HEK293 (cell line): ENCODE measurements around the gene SESN2.

Source experiments
- BCL11B ChIP-seq: fragments of 450-650 bp; formaldehyde crosslinking; IDR thresholded peaks from 2 replicates; pipeline ENCODE4 v1.5.1; 2016; ENCODE audit warnings: low read depth, missing biosample characterization, missing genetic modification characterization
- EGR2 ChIP-seq: fragments of 450-650 bp; formaldehyde crosslinking; IDR thresholded peaks from 2 replicates; pipeline ENCODE4 v1.5.1; 2016; ENCODE audit warnings: low read depth, missing biosample characterization, missing genetic modification characterization
- KLF10 ChIP-seq: fragments of 450-650 bp; IDR thresholded peaks from 2 replicates; pipeline ENCODE4 v1.5.1; 2018; ENCODE audit warnings: missing biosample characterization, mild to moderate bottlenecking, missing genetic modification characterization
- KLF8 ChIP-seq: fragments of 450-650 bp; formaldehyde crosslinking; IDR thresholded peaks from 2 replicates; pipeline ENCODE4 v1.5.1; 2016; ENCODE audit warnings: missing biosample characterization, missing genetic modification characterization
- KLF9 ChIP-seq: fragments of 450-650 bp; formaldehyde crosslinking; IDR thresholded peaks from 2 replicates; pipeline ENCODE4 v1.5.1; 2016; ENCODE audit warnings: missing biosample characterization, missing genetic modification characterization, low read depth
- SCRT2 ChIP-seq: fragments of 450-650 bp; formaldehyde crosslinking; IDR thresholded peaks from 2 replicates; pipeline ENCODE4 v1.5.1; 2016; ENCODE audit warnings: missing biosample characterization, missing genetic modification characterization
- SP2 ChIP-seq: fragments of 450-650 bp; formaldehyde crosslinking; IDR thresholded peaks from 2 replicates; pipeline ENCODE4 v1.5.1; 2016; ENCODE audit warnings: missing biosample characterization, missing genetic modification characterization
- SP7 ChIP-seq: fragments of 450-650 bp; formaldehyde crosslinking; IDR thresholded peaks from 2 replicates; pipeline ENCODE4 v1.5.1; 2016; ENCODE audit warnings: missing biosample characterization, missing genetic modification characterization
- ZBTB48 ChIP-seq: fragments of 450-650 bp; formaldehyde crosslinking; IDR thresholded peaks from 2 replicates; pipeline ENCODE4 v1.5.1; 2016; ENCODE audit warnings: missing biosample characterization, missing genetic modification characterization
- ZNF169 ChIP-seq: fragments of 450-650 bp; formaldehyde crosslinking; IDR thresholded peaks from 2 replicates; pipeline ENCODE4 v1.5.1; 2016; ENCODE audit warnings: missing biosample characterization, missing genetic modification characterization
- ZNF2 ChIP-seq: fragments of 450-650 bp; formaldehyde crosslinking; IDR thresholded peaks from 2 replicates; pipeline ENCODE4 v1.5.1; 2016; ENCODE audit warnings: missing biosample characterization, missing genetic modification characterization
- ZNF24 ChIP-seq: fragments of 450-650 bp; formaldehyde crosslinking; IDR thresholded peaks from 2 replicates; pipeline ENCODE4 v1.5.1; 2016; ENCODE audit warnings: missing biosample characterization, missing genetic modification characterization
- ZNF335 ChIP-seq: fragments of 450-650 bp; formaldehyde crosslinking; conservative IDR thresholded peaks from 2 replicates; pipeline ENCODE4 v1.5.1; 2016; ENCODE audit warnings: missing biosample characterization, missing genetic modification characterization
- ZNF354C ChIP-seq: fragments of 450-650 bp; formaldehyde crosslinking; IDR thresholded peaks from 2 replicates; pipeline ENCODE4 v1.5.1; 2016; ENCODE audit warnings: missing biosample characterization, missing genetic modification characterization, low read depth, borderline replicate concordance
- ZNF391 ChIP-seq: fragments of 450-650 bp; formaldehyde crosslinking; IDR thresholded peaks from 2 replicates; pipeline ENCODE4 v1.5.1; 2016; ENCODE audit warnings: low read depth, missing biosample characterization, missing genetic modification characterization, borderline replicate concordance
- ZNF521 ChIP-seq: fragments of 450-650 bp; formaldehyde crosslinking; IDR thresholded peaks from 2 replicates; pipeline ENCODE4 v1.5.1; 2017; ENCODE audit warnings: missing biosample characterization, mild to moderate bottlenecking, missing genetic modification characterization
- ZNF629 ChIP-seq: fragments of 450-650 bp; formaldehyde crosslinking; IDR thresholded peaks from 2 replicates; pipeline ENCODE4 v1.5.1; 2017; ENCODE audit warnings: missing biosample characterization, missing genetic modification characterization
- ZNF670 ChIP-seq: fragments of 450-650 bp; formaldehyde crosslinking; IDR thresholded peaks from 2 replicates; pipeline ENCODE4 v1.5.1; 2016; ENCODE audit warnings: missing biosample characterization, missing genetic modification characterization, low read depth
- ZNF830 ChIP-seq: fragments of 450-650 bp; IDR thresholded peaks from 2 replicates; pipeline ENCODE4 v1.5.0; 2018; ENCODE audit warnings: missing biosample characterization, missing genetic modification characterization, low read depth, mild to moderate bottlenecking, moderate library complexity
- ZNF843 ChIP-seq: fragments of 450-650 bp; formaldehyde crosslinking; IDR thresholded peaks from 2 replicates; pipeline ENCODE4 v1.5.1; 2016; ENCODE audit warnings: missing biosample characterization, missing genetic modification characterization
- ZXDB ChIP-seq: fragments of 450-650 bp; formaldehyde crosslinking; IDR thresholded peaks from 2 replicates; pipeline ENCODE4 v1.5.1; 2016; ENCODE audit warnings: missing biosample characterization, missing genetic modification characterization
- TF ChIP-seq, protein P1 (sequence below): fragments of 450-650 bp; formaldehyde crosslinking; IDR thresholded peaks from 2 replicates; pipeline ENCODE4 v1.5.1; 2016; ENCODE audit warnings: missing biosample characterization, missing genetic modification characterization
- TF ChIP-seq, protein P2 (sequence below): fragments of 450-650 bp; IDR thresholded peaks from 2 replicates; pipeline ENCODE4 v1.5.1; 2018; ENCODE audit warnings: missing biosample characterization, mild to moderate bottlenecking, missing genetic modification characterization
- TF ChIP-seq, protein P3 (sequence below): fragments of 450-650 bp; formaldehyde crosslinking; IDR thresholded peaks from 2 replicates; pipeline ENCODE4 v1.5.1; 2016; ENCODE audit warnings: missing biosample characterization, missing genetic modification characterization
- TF ChIP-seq, protein P4 (sequence below): fragments of 450-650 bp; formaldehyde crosslinking; optimal IDR thresholded peaks from 2 replicates; pipeline ENCODE3; 2016; ENCODE audit warnings: missing biosample characterization, mild to moderate bottlenecking, missing genetic modification characterization
- TF ChIP-seq, protein P5 (sequence below): fragments of 450-650 bp; formaldehyde crosslinking; IDR thresholded peaks from 2 replicates; pipeline ENCODE4 v1.5.1; 2016; ENCODE audit warnings: missing biosample characterization, missing genetic modification characterization
- TF ChIP-seq, protein P6 (sequence below): fragments of 450-650 bp; formaldehyde crosslinking; IDR thresholded peaks from 2 replicates; pipeline ENCODE4 v1.5.1; 2017; ENCODE audit warnings: missing biosample characterization, missing genetic modification characterization

The SESN2 gene

DNA sequence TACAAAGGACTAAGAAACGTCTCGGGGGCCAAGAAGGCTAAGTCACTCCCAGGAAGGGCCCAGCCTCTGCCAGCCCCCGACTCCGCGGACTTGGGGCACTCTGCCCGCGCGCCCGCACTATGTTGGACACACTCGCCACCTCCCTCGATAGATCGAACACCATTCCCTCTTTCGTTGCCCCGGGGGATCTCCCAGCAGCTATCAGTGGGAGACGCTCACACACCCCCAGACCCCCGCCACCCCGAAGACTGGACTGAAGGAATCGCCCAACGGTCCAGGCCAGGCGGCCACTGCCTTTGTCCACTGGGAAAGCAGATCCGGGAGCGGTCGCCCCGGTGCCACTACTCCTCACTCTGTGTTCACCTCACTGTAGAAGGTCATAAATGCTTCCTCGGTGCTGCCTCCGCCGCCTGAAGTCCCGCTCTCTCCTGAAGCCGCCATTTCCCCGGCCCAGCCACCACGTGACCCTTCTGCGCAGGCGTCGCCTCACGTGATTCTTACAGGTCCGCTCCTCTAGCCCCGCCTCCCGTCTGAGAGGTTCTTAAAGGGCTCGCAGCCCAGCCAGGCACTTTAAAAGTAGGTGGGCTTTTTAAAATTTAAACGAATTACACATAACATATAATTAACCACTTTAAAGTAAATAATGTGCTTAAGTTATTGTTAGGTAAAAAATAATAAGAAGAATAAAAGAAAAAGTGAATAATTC, 26.6 kb upstream of the SESN2 start, which contains the start of gene DNAJC8 (continued):
- peak; percentile 58; the same call in 1 of the 2 replicates for TF ChIP-seq ZNF391 (tag by site-specific recombination)
- peak; percentile 97 for TF ChIP-seq ZNF335 (tag by site-specific recombination)
- peak; percentile 88 for TF ChIP-seq SCRT2
- no peak for TF ChIP-seq ZNF830 (tag by site-specific recombination)
- TF ChIP-seq ZNF843 (tag by site-specific recombination) = 0 out of 2 replicates have a peak, but pooled peaks have one; percentile 40
- no peak for TF ChIP-seq ZNF354C (tag by site-specific recombination)
- no peak for TF ChIP-seq ZBTB48 (tag by site-specific recombination)
- TF ChIP-seq, protein P1, sequence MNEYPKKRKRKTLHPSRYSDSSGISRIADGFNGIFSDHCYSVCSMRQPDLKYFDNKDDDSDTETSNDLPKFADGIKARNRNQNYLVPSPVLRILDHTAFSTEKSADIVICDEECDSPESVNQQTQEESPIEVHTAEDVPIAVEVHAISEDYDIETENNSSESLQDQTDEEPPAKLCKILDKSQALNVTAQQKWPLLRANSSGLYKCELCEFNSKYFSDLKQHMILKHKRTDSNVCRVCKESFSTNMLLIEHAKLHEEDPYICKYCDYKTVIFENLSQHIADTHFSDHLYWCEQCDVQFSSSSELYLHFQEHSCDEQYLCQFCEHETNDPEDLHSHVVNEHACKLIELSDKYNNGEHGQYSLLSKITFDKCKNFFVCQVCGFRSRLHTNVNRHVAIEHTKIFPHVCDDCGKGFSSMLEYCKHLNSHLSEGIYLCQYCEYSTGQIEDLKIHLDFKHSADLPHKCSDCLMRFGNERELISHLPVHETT (tag by site-specific recombination) = no peak
- TF ChIP-seq ZXDB (tag by site-specific recombination) = peak; percentile 74
- peak; percentile 49; the same call in 1 of the 2 replicates for TF ChIP-seq ZNF629 (tag by site-specific recombination)
- peak; percentile 79 for TF ChIP-seq KLF10 (tag by site-specific recombination)
- TF ChIP-seq, protein P2, sequence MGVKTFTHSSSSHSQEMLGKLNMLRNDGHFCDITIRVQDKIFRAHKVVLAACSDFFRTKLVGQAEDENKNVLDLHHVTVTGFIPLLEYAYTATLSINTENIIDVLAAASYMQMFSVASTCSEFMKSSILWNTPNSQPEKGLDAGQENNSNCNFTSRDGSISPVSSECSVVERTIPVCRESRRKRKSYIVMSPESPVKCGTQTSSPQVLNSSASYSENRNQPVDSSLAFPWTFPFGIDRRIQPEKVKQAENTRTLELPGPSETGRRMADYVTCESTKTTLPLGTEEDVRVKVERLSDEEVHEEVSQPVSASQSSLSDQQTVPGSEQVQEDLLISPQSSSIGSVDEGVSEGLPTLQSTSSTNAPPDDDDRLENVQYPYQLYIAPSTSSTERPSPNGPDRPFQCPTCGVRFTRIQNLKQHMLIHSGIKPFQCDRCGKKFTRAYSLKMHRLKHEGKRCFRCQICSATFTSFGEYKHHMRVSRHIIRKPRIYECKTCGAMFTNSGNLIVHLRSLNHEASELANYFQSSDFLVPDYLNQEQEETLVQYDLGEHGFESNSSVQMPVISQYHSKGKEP (tag by site-specific recombination) = 0 out of 2 replicates have a peak, but pooled peaks have one; percentile 30
- TF ChIP-seq ZNF521 (tag by site-specific recombination) = no peak
- peak; percentile 53 for TF ChIP-seq SP2 (tag by site-specific recombination)
- TF ChIP-seq BCL11B (tag by site-specific recombination) = no peak
- TF ChIP-seq EGR2 (tag by site-specific recombination) = peak; percentile 69
- TF ChIP-seq, protein P3, sequence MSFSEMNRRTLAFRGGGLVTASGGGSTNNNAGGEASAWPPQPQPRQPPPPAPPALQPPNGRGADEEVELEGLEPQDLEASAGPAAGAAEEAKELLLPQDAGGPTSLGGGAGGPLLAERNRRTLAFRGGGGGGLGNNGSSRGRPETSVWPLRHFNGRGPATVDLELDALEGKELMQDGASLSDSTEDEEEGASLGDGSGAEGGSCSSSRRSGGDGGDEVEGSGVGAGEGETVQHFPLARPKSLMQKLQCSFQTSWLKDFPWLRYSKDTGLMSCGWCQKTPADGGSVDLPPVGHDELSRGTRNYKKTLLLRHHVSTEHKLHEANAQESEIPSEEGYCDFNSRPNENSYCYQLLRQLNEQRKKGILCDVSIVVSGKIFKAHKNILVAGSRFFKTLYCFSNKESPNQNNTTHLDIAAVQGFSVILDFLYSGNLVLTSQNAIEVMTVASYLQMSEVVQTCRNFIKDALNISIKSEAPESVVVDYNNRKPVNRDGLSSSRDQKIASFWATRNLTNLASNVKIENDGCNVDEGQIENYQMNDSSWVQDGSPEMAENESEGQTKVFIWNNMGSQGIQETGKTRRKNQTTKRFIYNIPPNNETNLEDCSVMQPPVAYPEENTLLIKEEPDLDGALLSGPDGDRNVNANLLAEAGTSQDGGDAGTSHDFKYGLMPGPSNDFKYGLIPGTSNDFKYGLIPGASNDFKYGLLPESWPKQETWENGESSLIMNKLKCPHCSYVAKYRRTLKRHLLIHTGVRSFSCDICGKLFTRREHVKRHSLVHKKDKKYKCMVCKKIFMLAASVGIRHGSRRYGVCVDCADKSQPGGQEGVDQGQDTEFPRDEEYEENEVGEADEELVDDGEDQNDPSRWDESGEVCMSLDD (tag by site-specific recombination) = 0 out of 2 replicates have a peak, but pooled peaks have one; percentile 40
- TF ChIP-seq, protein P4, sequence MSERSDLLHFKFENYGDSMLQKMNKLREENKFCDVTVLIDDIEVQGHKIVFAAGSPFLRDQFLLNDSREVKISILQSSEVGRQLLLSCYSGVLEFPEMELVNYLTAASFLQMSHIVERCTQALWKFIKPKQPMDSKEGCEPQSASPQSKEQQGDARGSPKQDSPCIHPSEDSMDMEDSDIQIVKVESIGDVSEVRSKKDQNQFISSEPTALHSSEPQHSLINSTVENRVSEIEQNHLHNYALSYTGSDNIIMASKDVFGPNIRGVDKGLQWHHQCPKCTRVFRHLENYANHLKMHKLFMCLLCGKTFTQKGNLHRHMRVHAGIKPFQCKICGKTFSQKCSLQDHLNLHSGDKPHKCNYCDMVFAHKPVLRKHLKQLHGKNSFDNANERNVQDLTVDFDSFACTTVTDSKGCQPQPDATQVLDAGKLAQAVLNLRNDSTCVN = peak; percentile 37
- peak; percentile 60 for TF ChIP-seq SP7
- TF ChIP-seq ZNF169 (tag by site-specific recombination) = no peak
- TF ChIP-seq KLF9 = peak; percentile 45
- peak; percentile 72 for TF ChIP-seq KLF8 (tag by site-specific recombination)
- TF ChIP-seq, protein P5, sequence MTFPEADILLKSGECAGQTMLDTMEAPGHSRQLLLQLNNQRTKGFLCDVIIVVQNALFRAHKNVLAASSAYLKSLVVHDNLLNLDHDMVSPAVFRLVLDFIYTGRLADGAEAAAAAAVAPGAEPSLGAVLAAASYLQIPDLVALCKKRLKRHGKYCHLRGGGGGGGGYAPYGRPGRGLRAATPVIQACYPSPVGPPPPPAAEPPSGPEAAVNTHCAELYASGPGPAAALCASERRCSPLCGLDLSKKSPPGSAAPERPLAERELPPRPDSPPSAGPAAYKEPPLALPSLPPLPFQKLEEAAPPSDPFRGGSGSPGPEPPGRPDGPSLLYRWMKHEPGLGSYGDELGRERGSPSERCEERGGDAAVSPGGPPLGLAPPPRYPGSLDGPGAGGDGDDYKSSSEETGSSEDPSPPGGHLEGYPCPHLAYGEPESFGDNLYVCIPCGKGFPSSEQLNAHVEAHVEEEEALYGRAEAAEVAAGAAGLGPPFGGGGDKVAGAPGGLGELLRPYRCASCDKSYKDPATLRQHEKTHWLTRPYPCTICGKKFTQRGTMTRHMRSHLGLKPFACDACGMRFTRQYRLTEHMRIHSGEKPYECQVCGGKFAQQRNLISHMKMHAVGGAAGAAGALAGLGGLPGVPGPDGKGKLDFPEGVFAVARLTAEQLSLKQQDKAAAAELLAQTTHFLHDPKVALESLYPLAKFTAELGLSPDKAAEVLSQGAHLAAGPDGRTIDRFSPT = 0 out of 2 replicates have a peak, but pooled peaks have one; percentile 10
- TF ChIP-seq, protein P6, sequence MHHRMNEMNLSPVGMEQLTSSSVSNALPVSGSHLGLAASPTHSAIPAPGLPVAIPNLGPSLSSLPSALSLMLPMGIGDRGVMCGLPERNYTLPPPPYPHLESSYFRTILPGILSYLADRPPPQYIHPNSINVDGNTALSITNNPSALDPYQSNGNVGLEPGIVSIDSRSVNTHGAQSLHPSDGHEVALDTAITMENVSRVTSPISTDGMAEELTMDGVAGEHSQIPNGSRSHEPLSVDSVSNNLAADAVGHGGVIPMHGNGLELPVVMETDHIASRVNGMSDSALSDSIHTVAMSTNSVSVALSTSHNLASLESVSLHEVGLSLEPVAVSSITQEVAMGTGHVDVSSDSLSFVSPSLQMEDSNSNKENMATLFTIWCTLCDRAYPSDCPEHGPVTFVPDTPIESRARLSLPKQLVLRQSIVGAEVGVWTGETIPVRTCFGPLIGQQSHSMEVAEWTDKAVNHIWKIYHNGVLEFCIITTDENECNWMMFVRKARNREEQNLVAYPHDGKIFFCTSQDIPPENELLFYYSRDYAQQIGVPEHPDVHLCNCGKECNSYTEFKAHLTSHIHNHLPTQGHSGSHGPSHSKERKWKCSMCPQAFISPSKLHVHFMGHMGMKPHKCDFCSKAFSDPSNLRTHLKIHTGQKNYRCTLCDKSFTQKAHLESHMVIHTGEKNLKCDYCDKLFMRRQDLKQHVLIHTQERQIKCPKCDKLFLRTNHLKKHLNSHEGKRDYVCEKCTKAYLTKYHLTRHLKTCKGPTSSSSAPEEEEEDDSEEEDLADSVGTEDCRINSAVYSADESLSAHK = 0 out of 2 replicates have a peak, but pooled peaks have one; percentile 36
- no peak for TF ChIP-seq ZNF670 (tag by site-specific recombination)
- TF ChIP-seq ZNF2 (tag by site-specific recombination) = peak; percentile 74; the same call in 1 of the 2 replicates
- peak; percentile 76; the same call in 1 of the 2 replicates for TF ChIP-seq ZNF24 (tag by site-specific recombination)
